Neural progenitor cell (in vitro differentiated cells): ENCODE data around the gene RPEL1. TPM values are rescaled to one million over a fixed set of nuclear protein-coding genes. Genes with fewer than 3 reads are reported as not detected.
"Not testable (repeated sequence)": the region's sequence is repeated elsewhere in the genome, so short reads cannot be mapped to it uniquely, and the experiment has no call there.

Experiments used
- DNase-seq: peaks from one replicate; pipeline ENCODE4 v3.0.0-alpha.2; 2016; ENCODE audit warnings: low spot score
- H2AFZ ChIP-seq: fragments of 200-600 bp; sonication (generic); replicated peaks from 2 replicates; pipeline ENCODE4 v1.6.1; 2016; ENCODE audit warnings: antibody characterized with exemption
- H3F3A ChIP-seq: fragments of 200-600 bp; sonication (generic); 2 replicates; pipeline ENCODE4 v1.6.1; 2016; ENCODE audit warnings: antibody characterized with exemption, low read depth
- H3K27ac ChIP-seq: fragments of 200-600 bp; sonication (generic); 2 replicates; pipeline ENCODE4 v1.5.1; 2016; ENCODE audit warnings: mild to moderate bottlenecking
- H3K27me3 ChIP-seq: fragments of 200-600 bp; sonication (generic); 2 replicates; pipeline ENCODE4 v1.6.1; 2016; ENCODE audit warnings: mild to moderate bottlenecking, moderate library complexity
- H3K36me3 ChIP-seq: fragments of 200-600 bp; sonication (generic); 2 replicates; pipeline ENCODE4 v1.5.1; 2016
- H3K4me1 ChIP-seq: fragments of 200-600 bp; sonication (generic); 2 replicates; pipeline ENCODE4 v1.6.1; 2016; ENCODE audit warnings: mixed run types
- H3K4me2 ChIP-seq: fragments of 200-600 bp; sonication (generic); 2 replicates; pipeline ENCODE4 v1.6.1; 2016
- H3K4me3 ChIP-seq: fragments of 200-600 bp; sonication (generic); 2 replicates; pipeline ENCODE4 v1.5.1; 2016
- H3K79me2 ChIP-seq: fragments of 200-600 bp; sonication (generic); 2 replicates; pipeline ENCODE4 v1.6.1; 2016; ENCODE audit warnings: low read depth
- H3K9ac ChIP-seq: fragments of 200-600 bp; sonication (generic); 2 replicates; pipeline ENCODE4 v1.6.1; 2016
- H3K9me3 ChIP-seq: fragments of 200-600 bp; sonication (generic); 2 replicates; pipeline ENCODE4 v1.5.1; 2016; ENCODE audit warnings: low read depth
- H4K20me1 ChIP-seq: fragments of 200-600 bp; sonication (generic); 2 replicates; pipeline ENCODE4 v1.6.1; 2016; ENCODE audit warnings: low read depth
- H3K27ac Mint-ChIP-seq: 3 replicates; pipeline ENCODE4 v1.8.0; 2021; ENCODE audit warnings: mixed read lengths
- H3K27me3 Mint-ChIP-seq: 2 replicates; pipeline ENCODE4 v1.8.0; 2022; ENCODE audit warnings: low read depth, mild to moderate bottlenecking, inconsistent platforms, moderate library complexity, mixed read lengths; ENCODE audit not compliant: insufficient read depth
- H3K36me3 Mint-ChIP-seq: 3 replicates; pipeline ENCODE4 v1.8.0; 2021; ENCODE audit warnings: mixed read lengths
- H3K4me1 Mint-ChIP-seq: 3 replicates; pipeline ENCODE4 v1.8.0; 2021; ENCODE audit warnings: mixed read lengths
- H3K4me3 Mint-ChIP-seq: 3 replicates; pipeline ENCODE4 v1.8.0; 2021; ENCODE audit warnings: mild to moderate bottlenecking, moderate library complexity, mixed read lengths
- H3K9me3 Mint-ChIP-seq: 3 replicates; pipeline ENCODE4 v1.8.0; 2020; ENCODE audit warnings: mixed read lengths
- EZH2 ChIP-seq: fragments of 200-600 bp; sonication (generic); IDR thresholded peaks from 2 replicates; pipeline ENCODE4 v1.6.1; 2017; ENCODE audit warnings: antibody characterized with exemption, mild to moderate bottlenecking, moderate library complexity
- EZH2phosphoT487 ChIP-seq: fragments of 200-600 bp; sonication (generic); IDR thresholded peaks from 2 replicates; pipeline ENCODE4 v1.6.1; 2017; ENCODE audit warnings: antibody characterized with exemption
- total RNA-seq: library from RNA; depleted of rRNA; stranded (reverse); fragments of >200 nt; gene quantifications from 2 replicates; pipeline ENCODE4 v1.2.3, GENCODE V29; 2015; ENCODE audit warnings: low replicate concordance
- TF ChIP-seq, protein P1 (sequence below): fragments of 200-600 bp; sonication (generic); IDR thresholded peaks from 2 replicates; pipeline ENCODE4 v1.5.1; 2017; ENCODE audit warnings: antibody characterized with exemption, mild to moderate bottlenecking

RPEL1 gene
- total RNA-seq, 1 donor from 2014 or later, result not detected

GRCh38 chr10:103215601-103216000 is 30.1 kb upstream of the RPEL1 start:
- no peak overlapping the region for H3K4me2 ChIP-seq

DNA sequence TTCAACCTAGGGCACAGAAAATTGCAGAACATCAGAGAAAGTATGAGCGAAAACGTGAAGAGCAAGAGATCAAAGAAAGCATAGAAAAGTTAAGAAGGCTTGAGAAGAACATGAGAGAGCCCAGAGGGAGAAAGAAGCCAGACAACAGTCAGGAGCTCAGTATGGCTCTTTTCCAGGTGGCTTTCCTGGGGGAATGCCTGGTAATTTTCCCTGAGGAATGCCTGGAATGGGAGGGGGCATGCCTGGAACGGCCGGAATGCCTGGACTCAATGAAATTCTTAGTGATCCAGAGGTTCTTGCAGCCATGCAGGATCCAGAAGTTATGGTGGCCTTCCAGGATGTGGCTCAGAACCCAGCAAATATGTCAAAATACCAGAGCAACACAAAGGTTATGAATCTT is 29.3 kb upstream of the RPEL1 start:
- not testable (repeated sequence) for H3F3A ChIP-seq, H3K9ac ChIP-seq, H2AFZ ChIP-seq, H3K27me3 Mint-ChIP-seq, H3K9me3 Mint-ChIP-seq, H3K4me1 Mint-ChIP-seq, DNase-seq, H3K4me3 ChIP-seq, H3K4me3 Mint-ChIP-seq, H3K36me3 ChIP-seq, H3K27ac Mint-ChIP-seq, H4K20me1 ChIP-seq, H3K4me1 ChIP-seq, H3K79me2 ChIP-seq, H3K4me2 ChIP-seq, H3K36me3 Mint-ChIP-seq, H3K9me3 ChIP-seq, H3K27ac ChIP-seq, H3K27me3 ChIP-seq

More at GRCh38 chr10:103215601-103216000, 30.1 kb upstream of the RPEL1 start:
- no peak overlapping the region for H3K27ac Mint-ChIP-seq
- Histone ChIP-seq H4K20me1 (no peaks in the 10 kb centered on the region), H3K27ac (no peak overlapping the region), H2AFZ (no peak overlapping the region), H3K4me3 (no peak overlapping the region), H3K4me1 (peaks cover 10% of the 10 kb centered on the region), H3K27me3 (no peaks in the 10 kb centered on the region), H3K36me3 (no peaks in the 10 kb centered on the region), H3F3A (no peaks in the 10 kb centered on the region), H3K9me3 (no peaks in the 10 kb centered on the region), H3K79me2 (no peaks in the 10 kb centered on the region), H3K9ac (no peak overlapping the region)
- H3K27me3 Mint-ChIP-seq, result peaks cover 4% of the 10 kb centered on the region
- H3K4me3 Mint-ChIP-seq, result no peak overlapping the region
- peaks cover 3% of the 10 kb centered on the region for H3K9me3 Mint-ChIP-seq
- peaks cover 8% of the 10 kb centered on the region for H3K4me1 Mint-ChIP-seq
- no peak for DNase-seq
- TF ChIP-seq EZH2phosphoT487 (no peak), EZH2 (no peak)
- TF ChIP-seq, protein P1, sequence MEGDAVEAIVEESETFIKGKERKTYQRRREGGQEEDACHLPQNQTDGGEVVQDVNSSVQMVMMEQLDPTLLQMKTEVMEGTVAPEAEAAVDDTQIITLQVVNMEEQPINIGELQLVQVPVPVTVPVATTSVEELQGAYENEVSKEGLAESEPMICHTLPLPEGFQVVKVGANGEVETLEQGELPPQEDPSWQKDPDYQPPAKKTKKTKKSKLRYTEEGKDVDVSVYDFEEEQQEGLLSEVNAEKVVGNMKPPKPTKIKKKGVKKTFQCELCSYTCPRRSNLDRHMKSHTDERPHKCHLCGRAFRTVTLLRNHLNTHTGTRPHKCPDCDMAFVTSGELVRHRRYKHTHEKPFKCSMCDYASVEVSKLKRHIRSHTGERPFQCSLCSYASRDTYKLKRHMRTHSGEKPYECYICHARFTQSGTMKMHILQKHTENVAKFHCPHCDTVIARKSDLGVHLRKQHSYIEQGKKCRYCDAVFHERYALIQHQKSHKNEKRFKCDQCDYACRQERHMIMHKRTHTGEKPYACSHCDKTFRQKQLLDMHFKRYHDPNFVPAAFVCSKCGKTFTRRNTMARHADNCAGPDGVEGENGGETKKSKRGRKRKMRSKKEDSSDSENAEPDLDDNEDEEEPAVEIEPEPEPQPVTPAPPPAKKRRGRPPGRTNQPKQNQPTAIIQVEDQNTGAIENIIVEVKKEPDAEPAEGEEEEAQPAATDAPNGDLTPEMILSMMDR, result no peak
- no peaks in the 10 kb centered on the region for H3K36me3 Mint-ChIP-seq

- Histone ChIP-seq H3K36me3 (no peaks in the 10 kb centered on the region), H3F3A (peaks cover 7% of the 10 kb centered on the region), H3K9ac (no peak overlapping the region), H3K27ac (no peak overlapping the region), H2AFZ (no peak overlapping the region), H3K4me3 (no peak overlapping the region), H3K27me3 (no peaks in the 10 kb centered on the region), H4K20me1 (no peaks in the 10 kb centered on the region), H3K4me1 (peaks cover 6% of the 10 kb centered on the region), H3K9me3 (no peaks in the 10 kb centered on the region), H3K4me2 (no peak overlapping the region), H3K79me2 (no peaks in the 10 kb centered on the region)
- DNase-seq, result no peak
- H3K4me1 Mint-ChIP-seq, result peaks cover 5% of the 10 kb centered on the region
- no peak overlapping the region for H3K27ac Mint-ChIP-seq
- no peaks in the 10 kb centered on the region for H3K36me3 Mint-ChIP-seq
- H3K27me3 Mint-ChIP-seq, result peaks cover 5% of the 10 kb centered on the region
- peaks cover 13% of the 10 kb centered on the region for H3K9me3 Mint-ChIP-seq
- H3K4me3 Mint-ChIP-seq, result no peak overlapping the region
- no peak for TF ChIP-seq EZH2
Observed at GRCh38 chr10:103224133-103224532, 21.6 kb upstream of the RPEL1 start.

- not testable (repeated sequence) for H3K27ac Mint-ChIP-seq, H4K20me1 ChIP-seq, H3K27ac ChIP-seq, H3K9me3 ChIP-seq, H3K4me1 ChIP-seq, H3K4me3 Mint-ChIP-seq, H3K4me3 ChIP-seq, H3K36me3 ChIP-seq, H3K36me3 Mint-ChIP-seq, H3K27me3 Mint-ChIP-seq, H3K9ac ChIP-seq, H2AFZ ChIP-seq, H3K27me3 ChIP-seq, H3K4me1 Mint-ChIP-seq, H3K79me2 ChIP-seq, H3K4me2 ChIP-seq, H3F3A ChIP-seq, DNase-seq
- peaks cover 13% of the 10 kb centered on the region for H3K9me3 Mint-ChIP-seq
Observed at GRCh38 chr10:103224721-103225120, 21.0 kb upstream of the RPEL1 start.

DNA sequence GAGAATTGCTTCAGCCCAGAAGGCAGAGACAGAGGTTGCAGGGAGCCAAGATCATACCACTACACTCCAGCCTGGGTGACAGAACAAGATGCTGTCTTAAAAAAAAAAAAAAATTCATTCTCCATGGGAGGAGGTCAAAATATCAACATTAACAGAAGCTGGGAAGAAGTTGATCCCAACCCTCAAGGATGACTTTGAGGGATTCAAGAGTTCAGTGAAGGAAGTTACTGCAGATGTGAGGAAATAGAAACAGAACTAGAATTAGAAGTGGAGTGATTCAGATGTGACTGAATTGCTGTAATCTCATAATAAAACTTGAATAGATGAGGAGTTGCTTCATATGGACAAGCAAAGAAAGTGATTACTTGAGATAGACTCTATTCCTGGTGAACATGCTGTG is 19.7 kb upstream of the RPEL1 start:
- Histone ChIP-seq H3F3A (peaks cover 15% of the 10 kb centered on the region), H3K4me1 (peaks cover 12% of the 10 kb centered on the region), H3K4me2 (no peak overlapping the region), H3K79me2 (no peaks in the 10 kb centered on the region), H2AFZ (no peak overlapping the region), H3K4me3 (no peak overlapping the region), H3K36me3 (no peaks in the 10 kb centered on the region), H3K9me3 (no peaks in the 10 kb centered on the region), H3K9ac (no peak overlapping the region), H4K20me1 (no peaks in the 10 kb centered on the region), H3K27ac (no peak overlapping the region), H3K27me3 (no peaks in the 10 kb centered on the region)
- H3K4me3 Mint-ChIP-seq, result no peak overlapping the region
- no peak overlapping the region for H3K27ac Mint-ChIP-seq
- TF ChIP-seq EZH2 (no peak), EZH2phosphoT487 (no peak)
- TF ChIP-seq, protein P1, result no peak
- H3K36me3 Mint-ChIP-seq, result no peaks in the 10 kb centered on the region
- H3K4me1 Mint-ChIP-seq, result peaks cover 8% of the 10 kb centered on the region
- peaks cover 13% of the 10 kb centered on the region for H3K9me3 Mint-ChIP-seq
- no peak for DNase-seq
- peaks cover 5% of the 10 kb centered on the region for H3K27me3 Mint-ChIP-seq
